AG04449 (cell line): ENCODE data around the gene ADAMTS19.

ENCODE experiments used
- CTCF ChIA-PET: fragments of 350-600 bp; formaldehyde crosslinking; extraction: SDS; loops from one replicate; lab custom pipeline; 2021; ENCODE audit warnings: antibody characterized with exemption; lab: Yijun Ruan, JAX
- POLR2A ChIA-PET: fragments of 400-600, 350-600 bp; formaldehyde crosslinking; extraction: SDS; loops from one replicate; lab custom pipeline; 2020; ENCODE audit warnings: antibody characterized with exemption, inconsistent platforms; lab: Yijun Ruan, JAX
- DNase-seq: peaks from one replicate; pipeline ENCODE4 v3.0.0-alpha.2; 2010; ENCODE audit warnings: low read depth, low spot score
- H3K4me3 ChIP-seq: 2 replicates; pipeline ENCODE4 v1.5.1; 2011; ENCODE audit warnings: low read depth, mild to moderate bottlenecking, control low read depth, low read length
- TF ChIP-seq, protein P1 (sequence below): IDR thresholded peaks from one replicate; pipeline ENCODE4 v1.5.1; 2011; ENCODE audit warnings: mild to moderate bottlenecking, moderate library complexity, low read length, control low read depth, inconsistent platforms; ENCODE audit not compliant: insufficient read depth; ENCODE audit errors: missing control alignments

The ADAMTS19 gene

DNA sequence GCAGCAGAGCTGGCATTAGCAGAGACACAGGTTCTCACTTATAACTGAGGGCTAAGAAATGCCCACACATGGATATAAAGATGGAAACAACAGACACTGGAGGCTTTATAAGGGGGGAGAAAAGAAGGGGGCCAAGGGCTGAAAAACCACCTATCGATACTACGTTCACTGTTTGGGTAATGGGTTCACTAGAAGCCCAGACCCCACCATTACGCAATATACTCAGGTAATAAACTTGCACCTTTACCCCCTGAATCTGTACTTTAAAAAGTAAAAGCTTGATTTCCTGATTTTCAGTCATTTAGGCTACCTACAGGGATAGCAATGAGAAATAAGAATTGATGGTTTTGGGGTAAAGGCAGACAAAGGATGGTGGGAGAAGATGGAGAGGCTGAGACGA is 285.9 kb downstream of the ADAMTS19 start:
- CTCF ChIA-PET = no interaction called here
- DNase-seq = no peak
- H3K4me3 ChIP-seq = no peak overlapping the region
- POLR2A ChIA-PET = no interaction called here
- TF ChIP-seq, protein P1, sequence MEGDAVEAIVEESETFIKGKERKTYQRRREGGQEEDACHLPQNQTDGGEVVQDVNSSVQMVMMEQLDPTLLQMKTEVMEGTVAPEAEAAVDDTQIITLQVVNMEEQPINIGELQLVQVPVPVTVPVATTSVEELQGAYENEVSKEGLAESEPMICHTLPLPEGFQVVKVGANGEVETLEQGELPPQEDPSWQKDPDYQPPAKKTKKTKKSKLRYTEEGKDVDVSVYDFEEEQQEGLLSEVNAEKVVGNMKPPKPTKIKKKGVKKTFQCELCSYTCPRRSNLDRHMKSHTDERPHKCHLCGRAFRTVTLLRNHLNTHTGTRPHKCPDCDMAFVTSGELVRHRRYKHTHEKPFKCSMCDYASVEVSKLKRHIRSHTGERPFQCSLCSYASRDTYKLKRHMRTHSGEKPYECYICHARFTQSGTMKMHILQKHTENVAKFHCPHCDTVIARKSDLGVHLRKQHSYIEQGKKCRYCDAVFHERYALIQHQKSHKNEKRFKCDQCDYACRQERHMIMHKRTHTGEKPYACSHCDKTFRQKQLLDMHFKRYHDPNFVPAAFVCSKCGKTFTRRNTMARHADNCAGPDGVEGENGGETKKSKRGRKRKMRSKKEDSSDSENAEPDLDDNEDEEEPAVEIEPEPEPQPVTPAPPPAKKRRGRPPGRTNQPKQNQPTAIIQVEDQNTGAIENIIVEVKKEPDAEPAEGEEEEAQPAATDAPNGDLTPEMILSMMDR = no peak

DNA sequence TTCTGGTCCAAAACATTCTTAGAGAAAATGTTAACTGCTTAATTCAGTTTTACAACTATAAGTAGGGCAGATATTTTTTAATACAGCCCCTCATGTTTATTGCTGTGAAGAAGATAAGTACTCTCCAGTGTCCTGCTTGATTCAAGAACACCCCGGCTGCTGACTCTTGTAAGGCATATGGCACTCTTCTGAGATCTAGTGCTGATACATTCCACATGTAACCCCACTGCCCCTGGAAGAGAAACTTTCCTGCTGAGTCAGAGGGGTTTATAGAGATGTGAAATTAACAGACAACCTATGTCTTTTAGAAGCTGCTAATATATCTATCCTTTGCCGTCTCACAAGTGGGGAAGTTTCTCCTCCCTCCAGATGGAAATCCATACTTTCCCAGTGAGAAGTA is 286.8 kb downstream of the ADAMTS19 start:
- TF ChIP-seq, protein P1 = no peak
- DNase-seq = no peak
- no peak overlapping the region for H3K4me3 ChIP-seq
- ChIA-PET CTCF (interaction anchor here (1.8 kb wide), 1 partner anchor 24 kb away, joined by 8 read pairs; no protein-coding TSS in a partner anchor), POLR2A (no interaction called here)

DNA sequence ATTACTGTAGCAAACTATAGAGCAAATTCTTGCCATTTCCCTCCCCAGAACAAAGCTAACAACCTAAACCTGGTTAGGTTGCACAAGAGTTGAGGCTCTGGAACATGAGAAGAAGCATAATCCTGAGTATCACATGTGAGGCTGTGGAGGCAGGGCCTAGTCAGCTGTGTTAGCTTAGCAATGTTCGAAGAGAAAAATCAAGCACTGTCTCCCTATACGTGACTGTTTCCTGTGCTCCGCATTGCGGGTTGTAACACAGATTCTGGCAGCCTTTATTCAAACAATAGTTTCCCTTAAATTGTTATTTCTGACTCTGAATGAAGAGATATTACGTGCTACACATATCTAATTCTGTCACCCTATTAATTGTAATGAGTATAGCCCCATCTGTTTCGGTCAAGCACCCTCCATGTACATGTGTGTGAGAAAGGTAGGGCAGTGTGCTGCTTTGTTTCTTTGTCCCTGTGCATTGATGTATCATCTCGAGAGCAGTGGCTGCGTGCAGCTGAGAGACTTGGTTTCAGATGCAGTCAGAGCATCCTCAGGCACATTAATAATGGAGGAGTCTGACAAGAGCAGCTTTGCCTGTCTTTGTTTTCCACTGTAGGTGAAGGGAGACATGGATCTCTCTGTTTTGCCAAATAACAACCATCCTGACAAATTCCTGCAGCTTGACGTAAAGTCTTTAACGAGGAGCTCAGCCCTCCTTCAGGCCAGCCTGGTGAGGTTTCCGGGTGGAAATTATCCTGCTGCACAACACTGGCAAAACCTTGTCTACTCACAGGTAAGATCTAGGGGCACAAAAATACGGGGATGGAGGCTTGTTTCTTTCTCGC is 287.7 kb downstream of the ADAMTS19 start, which contains the start of gene MINAR2:
TSS of gene MINAR2 (plus strand) at position 523 of the 836 bp plus-strand sequence. CDS start at position 620, 97 bp downstream.
- TF ChIP-seq, protein P1 = no peak
- no peak within 1 kb of the TSS for H3K4me3 ChIP-seq
- DNase-seq = no peak
- CTCF ChIA-PET = interaction anchor here (1.0 to 1.8 kb wide), 3 partner anchors 10 to 24 kb away, joined by 3 to 8 read pairs (median 3); no protein-coding TSS in a partner anchor
- POLR2A ChIA-PET = no interaction called here

DNA sequence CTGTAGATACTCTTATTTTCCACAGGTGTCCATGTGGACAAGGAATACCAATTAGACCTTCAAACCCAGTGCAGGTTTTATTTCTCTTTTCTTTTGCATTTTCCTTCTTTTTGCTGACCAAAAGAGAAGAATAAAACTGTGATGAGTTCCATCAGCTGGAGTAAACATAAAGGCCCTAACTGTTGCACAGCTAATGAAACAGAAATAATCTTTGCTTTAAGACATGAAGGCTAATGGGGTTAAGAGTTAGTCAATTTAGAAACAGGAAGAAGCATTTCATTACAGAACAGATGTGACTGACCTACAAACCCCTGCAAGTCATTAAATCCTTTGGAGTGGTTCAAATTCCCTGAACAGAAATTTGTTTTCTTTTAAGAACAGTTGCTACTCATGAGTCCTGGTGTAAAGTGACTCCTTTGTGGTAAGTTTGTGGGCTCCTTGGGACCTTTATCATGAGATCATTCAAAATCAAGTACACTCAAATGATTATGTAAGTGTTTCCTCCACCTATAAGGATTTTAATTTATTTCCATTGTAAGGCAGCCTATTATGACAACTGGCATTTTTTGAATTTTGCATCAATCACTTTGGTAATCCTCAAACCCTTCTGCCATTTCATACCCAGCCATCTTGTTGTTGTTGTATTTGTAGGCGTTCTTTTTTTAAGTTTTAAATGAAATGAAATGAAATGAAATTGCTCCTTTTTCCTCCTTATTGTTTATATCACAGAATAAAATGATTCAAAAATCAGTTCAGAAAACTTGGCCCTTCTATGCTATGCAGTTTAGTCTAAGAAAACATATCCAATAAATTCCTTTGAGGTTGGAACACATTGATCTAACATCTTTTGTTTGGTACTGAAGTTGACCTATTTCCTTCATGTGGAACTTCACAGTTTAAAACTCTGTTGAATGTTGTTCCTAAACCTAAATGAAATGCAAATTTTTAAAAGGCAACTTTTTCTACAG is 289.1 kb downstream of the ADAMTS19 start:
- POLR2A ChIA-PET = no interaction called here
- DNase-seq = no peak
- H3K4me3 ChIP-seq = no peak overlapping the region
- TF ChIP-seq, protein P1 = no peak
- CTCF ChIA-PET = interaction anchor here (1.4 kb wide), 1 partner anchor 9 kb away, joined by 3 read pairs; no protein-coding TSS in a partner anchor

DNA sequence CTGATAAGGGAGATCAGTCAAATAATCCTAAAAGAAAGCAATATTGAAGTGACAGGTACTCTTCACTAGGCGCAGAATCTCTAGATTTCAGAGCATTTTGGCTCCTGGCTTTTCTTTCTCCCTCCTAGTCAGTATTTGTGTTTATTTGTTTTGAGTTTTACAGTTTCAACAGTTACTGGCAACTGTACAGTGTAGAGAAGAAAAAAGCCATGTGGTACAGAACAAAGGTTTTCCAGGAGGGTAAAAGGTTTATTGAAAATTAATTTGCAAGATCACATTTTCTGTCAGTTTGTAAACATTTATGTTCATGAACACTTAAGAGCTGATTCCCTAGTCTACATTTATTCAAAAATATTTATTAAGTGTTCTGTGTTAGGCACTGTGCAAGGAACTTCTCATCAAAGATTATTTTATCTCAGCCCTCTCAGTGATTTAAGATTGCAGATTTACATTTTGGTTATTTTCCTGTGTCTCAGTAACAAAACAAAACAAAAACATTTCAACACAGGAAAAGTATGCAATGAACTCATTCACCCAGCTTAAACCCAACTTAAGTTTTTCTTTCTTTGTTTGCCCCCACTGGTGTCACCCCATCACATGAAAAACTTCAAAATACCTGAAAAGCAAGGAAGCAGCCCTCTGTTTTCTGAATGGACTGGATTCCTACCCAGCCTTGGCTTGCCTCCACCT is 300.7 kb downstream of the ADAMTS19 start:
- ChIA-PET POLR2A (no interaction called here), CTCF (interaction anchor here (1.5 to 4.8 kb wide), 2 partner anchors 10 to 96 kb away, joined by 4 to 33 read pairs; no protein-coding TSS in a partner anchor)
- no peak overlapping the region for H3K4me3 ChIP-seq
- DNase-seq = no peak
- TF ChIP-seq, protein P1 = no peak
